ENCODE data around the gene DOCK3. TPM values are rescaled to one million over a fixed set of nuclear protein-coding genes. Genes with fewer than 3 reads are reported as not detected.
A peak's percentile ranks its signal among the peaks of the same experiment; 100 is the strongest.
"Not testable (repeated sequence)": the region's sequence is repeated elsewhere in the genome, so short reads cannot be mapped to it uniquely, and the experiment has no call there.

Gene DOCK3
- total RNA-seq, 2 donors from 2014 or later, result 7.7 to 8.5 TPM

- Histone ChIP-seq H3K9ac (ENCODE audit: extremely low read depth, low read length, poor library complexity, severe bottlenecking) (no peak overlapping the region), H3K4me1 (ENCODE audit: control insufficient read depth, insufficient read depth, low read length) (no peaks in the 10 kb centered on the region), H3K36me3 (ENCODE audit: control insufficient read depth, insufficient read depth, low read length) (no peaks in the 10 kb centered on the region), H3K4me3 (ENCODE audit: low read length) (no peak overlapping the region), H3K9me3 (ENCODE audit: control insufficient read depth, low read length) (peaks cover 36% of the 10 kb centered on the region), H3K27ac (ENCODE audit: low read depth, low read length) (no peak overlapping the region), H3K27me3 (ENCODE audit: control insufficient read depth, insufficient read depth, low read length, poor library complexity, severe bottlenecking) (no peaks in the 10 kb centered on the region)
- Mint-ChIP-seq H3K4me3 (no peak overlapping the region), H3K27me3 (ENCODE audit: insufficient read depth) (no peaks in the 10 kb centered on the region), H3K4me1 (no peaks in the 10 kb centered on the region), H3K27ac (no peak overlapping the region), H3K36me3 (ENCODE audit: low read depth) (peaks cover 16% of the 10 kb centered on the region), H3K9me3 (peaks cover 33% of the 10 kb centered on the region)
- DNase-seq, result no peak
- no peak for TF ChIP-seq CTCF (conservative IDR thresholded peaks at IDR 0.05)
- 97 to 100% methylated on average over 1 to 3 of the region's 3 CpGs for WGBS, 2 experiments (ENCODE audit: insufficient coverage in 1 of 2, insufficient read length in 1 of 2)
These were observed 155.7 kb downstream of the DOCK3 start for GRCh38 chr3:50830451-50830850.

DNA sequence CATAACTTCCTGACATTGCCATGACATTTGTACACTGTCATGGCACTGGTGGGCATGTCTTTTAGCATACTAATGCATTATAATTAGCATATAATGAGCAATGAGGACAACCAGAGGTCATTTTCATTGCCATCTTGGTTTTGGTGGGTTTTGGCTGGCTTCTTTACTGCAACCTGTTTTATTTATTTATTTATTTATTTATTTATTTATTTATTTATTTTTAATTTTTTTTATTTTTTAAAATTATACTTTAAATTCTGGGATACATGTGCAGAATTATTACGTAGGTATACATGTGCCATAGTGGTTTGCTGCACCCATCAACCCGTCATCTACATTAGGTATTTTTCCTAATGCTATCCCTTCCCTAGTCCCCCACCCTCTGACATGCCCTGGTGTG, 156.3 kb downstream of the DOCK3 start:
- peaks cover 41% of the 10 kb centered on the region for H3K9me3 ChIP-seq (ENCODE audit: control insufficient read depth, low read length)
- H3K9ac ChIP-seq (ENCODE audit: extremely low read depth, low read length, poor library complexity, severe bottlenecking); H3K4me1 Mint-ChIP-seq; H3K27me3 Mint-ChIP-seq (ENCODE audit: insufficient read depth); H3K36me3 ChIP-seq (ENCODE audit: control insufficient read depth, insufficient read depth, low read length); H3K27ac Mint-ChIP-seq; DNase-seq; H3K27me3 ChIP-seq (ENCODE audit: control insufficient read depth, insufficient read depth, low read length, poor library complexity, severe bottlenecking); H3K4me1 ChIP-seq (ENCODE audit: control insufficient read depth, insufficient read depth, low read length); H3K27ac ChIP-seq (ENCODE audit: low read depth, low read length); H3K4me3 ChIP-seq (ENCODE audit: low read length); H3K4me3 Mint-ChIP-seq: not testable (repeated sequence)
- H3K36me3 Mint-ChIP-seq (ENCODE audit: low read depth), result peaks cover 17% of the 10 kb centered on the region
- peaks cover 39% of the 10 kb centered on the region for H3K9me3 Mint-ChIP-seq
- WGBS, 2 experiments (ENCODE audit: insufficient coverage in 1 of 2, insufficient read length in 1 of 2), result 97 to 100% methylated on average over 2 of the region's 2 CpGs

- peaks cover 8% of the 10 kb centered on the region for H3K36me3 Mint-ChIP-seq (ENCODE audit: low read depth)
- H3K4me3 ChIP-seq (ENCODE audit: low read length), result no peak overlapping the region
- no peaks in the 10 kb centered on the region for H3K27me3 Mint-ChIP-seq (ENCODE audit: insufficient read depth)
- no peak for TF ChIP-seq CTCF (conservative IDR thresholded peaks at IDR 0.05)
- H3K4me1 Mint-ChIP-seq, result no peaks in the 10 kb centered on the region
- H3K4me3 Mint-ChIP-seq, result no peak overlapping the region
- peaks cover 14% of the 10 kb centered on the region for H3K9me3 Mint-ChIP-seq
- H3K9ac ChIP-seq (ENCODE audit: extremely low read depth, low read length, poor library complexity, severe bottlenecking), result no peak overlapping the region
- H3K27ac ChIP-seq (ENCODE audit: low read depth, low read length), result no peak overlapping the region
- no peak for DNase-seq
- H3K4me1 ChIP-seq (ENCODE audit: control insufficient read depth, insufficient read depth, low read length), result no peaks in the 10 kb centered on the region
- WGBS, 2 experiments (ENCODE audit: insufficient coverage in 1 of 2, insufficient read length in 1 of 2), result 33 to 36% methylated on average over 1 of the region's 1 CpG
- peaks cover 5% of the 10 kb centered on the region for H3K9me3 ChIP-seq (ENCODE audit: control insufficient read depth, low read length)
- H3K27ac Mint-ChIP-seq, result no peak overlapping the region
- no peaks in the 10 kb centered on the region for H3K27me3 ChIP-seq (ENCODE audit: control insufficient read depth, insufficient read depth, low read length, poor library complexity, severe bottlenecking)
- H3K36me3 ChIP-seq (ENCODE audit: control insufficient read depth, insufficient read depth, low read length), result no peaks in the 10 kb centered on the region
These were observed 166.3 kb downstream of the DOCK3 start for GRCh38 chr3:50840983-50841489.

- H3K4me1 ChIP-seq (ENCODE audit: control insufficient read depth, insufficient read depth, low read length), result no peaks in the 10 kb centered on the region
- no peak overlapping the region for H3K27ac ChIP-seq (ENCODE audit: low read depth, low read length)
- H3K4me3 ChIP-seq (ENCODE audit: low read length), result peak overlapping the region; percentile 22
- peaks cover 29% of the 10 kb centered on the region for H3K9me3 ChIP-seq (ENCODE audit: control insufficient read depth, low read length)
- no peak overlapping the region for H3K9ac ChIP-seq (ENCODE audit: extremely low read depth, low read length, poor library complexity, severe bottlenecking)
- TF ChIP-seq CTCF (conservative IDR thresholded peaks at IDR 0.05), result no peak
- no peak overlapping the region for H3K4me3 Mint-ChIP-seq
- H3K27ac Mint-ChIP-seq, result no peak overlapping the region
- H3K27me3 ChIP-seq (ENCODE audit: control insufficient read depth, insufficient read depth, low read length, poor library complexity, severe bottlenecking), result no peaks in the 10 kb centered on the region
- H3K9me3 Mint-ChIP-seq, result peaks cover 47% of the 10 kb centered on the region
- H3K36me3 ChIP-seq (ENCODE audit: control insufficient read depth, insufficient read depth, low read length), result no peaks in the 10 kb centered on the region
- H3K4me1 Mint-ChIP-seq, result no peaks in the 10 kb centered on the region
- 83 to 96% methylated on average over 3 to 5 of the region's 5 CpGs for WGBS, 2 experiments (ENCODE audit: insufficient coverage in 1 of 2, insufficient read length in 1 of 2)
- DNase-seq, result no peak
- H3K36me3 Mint-ChIP-seq (ENCODE audit: low read depth), result peaks cover 11% of the 10 kb centered on the region
- no peaks in the 10 kb centered on the region for H3K27me3 Mint-ChIP-seq (ENCODE audit: insufficient read depth)
These were observed 173.6 kb downstream of the DOCK3 start for GRCh38 chr3:50848308-50848707.
